DMS53 treated with DMSO at 0.1 percent for 48 hours (cell line): Measurements from ENCODE around the gene CRYBA1.
"Not testable (repeated sequence)": the region's sequence is repeated elsewhere in the genome, so short reads cannot be mapped to it uniquely, and the experiment has no call there.

ENCODE experiments used
- DNase-seq: peaks from one replicate; lab custom pipeline; 2025; ENCODE audit not compliant: unreplicated experiment; lab: John Stamatoyannopoulos, UW

CRYBA1 gene, protein sequence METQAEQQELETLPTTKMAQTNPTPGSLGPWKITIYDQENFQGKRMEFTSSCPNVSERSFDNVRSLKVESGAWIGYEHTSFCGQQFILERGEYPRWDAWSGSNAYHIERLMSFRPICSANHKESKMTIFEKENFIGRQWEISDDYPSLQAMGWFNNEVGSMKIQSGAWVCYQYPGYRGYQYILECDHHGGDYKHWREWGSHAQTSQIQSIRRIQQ

DNA sequence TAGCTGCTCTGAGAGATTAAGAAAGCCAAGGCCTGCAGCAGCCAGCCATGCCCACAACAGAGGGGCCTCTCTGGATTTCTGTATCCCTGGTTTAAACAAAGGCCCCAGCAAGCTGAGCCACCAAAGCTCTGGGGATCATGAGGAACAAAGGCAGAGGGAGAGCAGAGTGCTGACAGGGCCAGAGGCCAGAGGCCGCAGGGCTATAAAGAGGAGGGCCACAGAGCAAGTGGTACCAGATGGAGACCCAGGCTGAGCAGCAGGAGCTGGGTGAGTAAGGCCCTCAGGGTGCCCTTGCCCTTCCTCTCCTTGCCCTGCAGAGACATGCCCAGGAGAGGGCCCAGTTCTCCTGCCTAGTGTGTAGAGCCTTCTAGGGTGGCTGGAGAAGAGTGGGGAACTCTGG lies at the start of gene CRYBA1:
Gene CRYBA1, plus strand, starts transcription at position 232 of the 400 bp plus-strand sequence. Its CDS starts 5 bp downstream, at position 237.
- no peak for DNase-seq

DNA sequence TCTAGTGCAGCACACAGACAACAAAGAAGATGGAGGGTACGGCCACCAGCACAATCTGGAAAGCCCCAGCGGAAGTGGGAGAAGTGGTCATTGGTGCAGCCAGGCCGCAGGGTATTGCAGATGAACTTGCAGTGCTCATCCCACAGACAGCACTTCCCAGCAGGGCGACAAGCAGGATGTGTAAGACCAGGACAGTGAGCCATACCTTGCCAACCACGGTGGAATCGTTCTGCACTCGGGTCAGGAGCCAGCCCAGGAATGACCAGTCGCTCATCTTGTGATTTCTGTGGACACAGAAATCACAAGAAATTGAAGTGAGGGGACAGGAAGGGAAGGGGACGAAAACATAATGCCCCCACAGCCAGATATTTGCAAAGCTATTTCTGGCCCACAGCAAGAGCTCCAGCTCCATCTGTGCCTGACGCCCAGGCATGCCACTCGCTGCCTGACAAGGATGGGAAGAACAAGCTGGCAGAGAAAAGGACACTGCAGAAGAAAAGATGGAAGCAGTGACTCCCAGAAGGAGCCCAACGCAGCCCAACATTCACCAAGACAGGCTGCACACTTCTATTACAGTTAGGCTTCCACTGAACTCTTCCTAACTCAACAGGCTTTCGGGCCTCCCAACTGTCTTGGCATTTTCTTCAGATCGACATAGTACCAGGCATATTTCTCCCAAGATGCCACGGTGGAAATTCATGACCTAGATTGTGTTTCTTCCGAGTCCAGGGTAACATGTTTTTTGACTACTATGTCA lies 49.0 kb upstream of the CRYBA1 start:
- DNase-seq: no peak

DNA sequence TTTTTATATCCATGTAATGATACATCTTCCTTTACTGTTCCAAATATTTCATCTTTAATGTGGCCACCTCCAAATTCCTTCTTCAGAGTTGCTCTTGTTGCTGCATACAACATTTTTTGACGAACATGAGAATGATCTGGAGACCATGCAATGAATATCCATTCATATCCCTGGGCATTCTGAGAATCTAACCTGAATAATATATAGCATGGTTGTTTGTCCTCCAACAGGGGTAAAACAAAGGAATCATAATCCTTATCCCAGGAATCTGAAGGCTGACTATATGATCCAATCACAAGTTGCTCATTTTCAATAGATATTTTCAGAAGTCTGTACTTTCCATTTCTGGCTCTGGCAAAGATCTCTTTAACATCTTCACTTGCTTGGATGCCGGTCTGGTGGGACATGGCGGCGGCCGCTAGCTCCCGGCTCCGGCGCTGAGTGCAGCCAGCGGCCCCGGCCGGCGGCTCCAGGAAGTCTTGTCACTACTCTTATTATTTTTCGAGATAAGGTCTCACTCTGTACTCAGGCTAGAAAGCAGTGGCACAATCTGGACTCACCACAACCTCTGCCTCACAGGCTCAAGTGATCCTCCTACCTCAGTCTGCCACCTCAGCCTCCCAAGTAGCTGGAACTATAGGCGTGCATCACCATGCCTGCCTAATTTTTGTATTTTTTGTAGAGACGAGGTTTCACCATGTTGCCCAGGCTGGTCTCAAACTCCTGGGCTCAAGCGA lies 42.4 kb upstream of the CRYBA1 start:
- DNase-seq: not testable (repeated sequence)

DNA sequence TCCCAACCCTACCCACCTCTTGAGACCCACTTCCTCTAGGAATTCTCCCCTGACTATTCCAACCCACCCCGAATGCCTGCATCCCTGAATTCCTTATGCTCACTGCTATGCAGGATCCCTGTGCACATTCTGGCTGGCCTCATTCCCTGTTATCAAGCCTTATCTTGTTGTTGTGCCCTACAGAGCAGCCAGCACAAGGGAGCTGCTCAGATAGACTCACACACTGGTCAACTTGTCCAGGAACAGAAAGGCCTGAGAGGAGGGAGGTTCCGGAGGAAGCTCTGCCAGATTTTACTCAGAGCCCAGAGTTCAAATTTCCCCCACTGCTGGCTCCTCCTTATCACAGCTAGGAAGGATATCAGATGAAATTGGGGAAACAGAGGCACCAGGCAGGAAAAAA lies 41.6 kb upstream of the CRYBA1 start:
- no peak for DNase-seq

DNA sequence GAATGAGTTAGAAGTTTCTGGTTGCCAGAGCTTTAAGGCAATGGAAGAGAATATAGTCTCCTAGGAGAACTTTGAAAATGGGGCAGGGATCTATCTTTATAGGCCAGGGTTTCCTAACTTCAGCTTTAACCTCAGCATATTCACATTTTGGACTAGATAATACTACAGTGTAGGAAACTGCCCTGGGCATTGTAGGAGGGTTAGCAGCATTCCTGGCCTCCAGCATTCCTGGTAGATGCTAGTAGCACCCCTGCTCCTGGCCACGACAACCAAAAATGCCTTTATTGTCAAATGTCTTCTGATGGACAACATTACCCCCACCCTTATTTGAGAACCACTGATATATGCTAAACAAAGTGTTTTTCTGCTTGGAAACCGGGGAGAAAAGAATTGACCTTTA lies 38.7 kb upstream of the CRYBA1 start:
- DNase-seq: no peak

- DNase-seq: no peak
These were observed 37.6 kb upstream of the CRYBA1 start for GRCh38 chr17:29209073-29209472.

DNA sequence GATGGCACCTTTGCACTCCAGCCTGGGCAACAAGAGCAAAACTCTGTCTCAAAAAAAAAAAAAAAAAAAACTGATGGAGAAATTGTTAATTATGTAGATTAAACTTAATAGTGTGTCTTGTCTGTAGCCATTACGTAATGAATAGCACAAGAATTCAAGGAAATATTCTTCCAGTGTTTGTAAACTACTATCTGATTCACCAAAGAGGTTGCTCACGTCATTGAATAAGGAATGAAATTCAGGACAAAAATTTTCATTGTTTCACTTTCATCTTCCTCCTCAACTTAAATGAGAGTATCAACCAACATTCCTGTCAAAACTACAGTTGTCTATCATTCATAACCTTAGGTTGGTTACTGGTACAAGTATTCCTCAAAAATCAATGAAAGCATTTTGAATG lies 35.8 kb upstream of the CRYBA1 start:
- DNase-seq: no peak

DNA sequence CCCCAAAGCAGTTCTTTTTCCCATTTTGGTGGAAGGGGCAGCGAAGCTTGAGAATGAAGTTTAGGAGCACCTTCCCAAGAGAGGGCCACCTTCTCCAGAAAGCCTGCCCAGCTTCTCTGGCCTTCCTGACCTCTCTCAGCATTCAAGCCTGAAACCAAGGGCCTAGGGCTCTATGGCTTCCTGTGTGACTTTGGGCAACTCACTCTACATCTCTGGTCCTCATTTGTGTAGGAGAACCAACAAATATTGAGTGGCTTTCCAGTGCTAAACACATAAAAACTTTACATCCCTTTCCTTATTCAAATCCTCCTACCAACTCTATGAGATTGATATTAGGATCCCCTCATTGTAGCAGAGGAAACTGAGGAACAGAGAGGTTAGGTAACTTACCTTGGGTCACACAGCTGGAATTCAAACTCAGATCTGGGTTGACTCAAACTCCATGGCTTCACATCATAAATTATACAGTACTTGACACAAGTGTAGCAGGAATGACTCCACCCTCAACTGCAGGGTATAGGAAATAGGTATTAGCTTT lies 34.5 kb upstream of the CRYBA1 start:
- no peak for DNase-seq

- DNase-seq: no peak
These were observed 34.0 kb upstream of the CRYBA1 start for GRCh38 chr17:29212681-29213121.

DNA sequence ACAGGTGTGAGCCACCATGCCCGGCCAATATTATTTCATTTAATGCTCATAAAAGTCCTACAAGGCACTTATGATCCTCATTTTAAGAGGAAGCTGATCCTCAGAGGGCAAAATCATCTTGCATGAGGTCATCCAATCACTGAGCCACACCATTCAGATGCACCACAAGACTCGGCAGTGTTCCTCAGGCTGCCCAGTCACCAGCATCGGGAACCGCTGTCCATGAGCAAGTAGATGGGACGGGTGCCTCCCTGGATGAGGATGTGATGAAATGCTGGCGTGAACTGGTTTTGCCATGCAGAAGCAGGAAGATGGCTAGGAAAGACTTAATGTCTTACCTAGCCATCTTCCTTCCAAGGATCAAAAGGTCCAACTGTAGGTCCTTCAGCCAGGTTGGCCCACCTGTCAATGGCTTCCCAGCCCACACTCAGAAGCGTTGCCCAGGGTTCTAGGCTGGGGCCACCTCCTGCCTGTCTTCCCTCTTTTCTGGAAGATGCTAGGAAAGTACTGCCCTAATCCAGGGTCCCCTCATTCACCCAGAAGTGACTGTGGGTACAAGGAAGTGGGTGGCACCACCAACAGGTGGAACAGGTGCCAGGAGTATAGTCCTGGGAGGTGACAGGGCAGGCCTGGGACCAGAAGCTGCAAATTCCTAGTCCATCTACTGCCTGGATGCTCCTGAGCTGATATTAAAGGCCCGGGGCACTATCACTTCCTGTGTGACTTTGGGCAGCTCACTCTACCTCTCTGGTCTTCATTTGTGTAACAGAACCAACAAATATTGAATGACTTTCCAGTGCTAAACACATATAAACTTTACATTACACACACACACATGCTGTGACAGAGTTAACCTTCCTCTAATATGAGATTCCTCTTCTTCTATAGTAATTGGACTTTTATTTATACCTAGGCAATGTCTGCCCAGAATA lies 32.2 kb upstream of the CRYBA1 start:
- no peak for DNase-seq

DNA sequence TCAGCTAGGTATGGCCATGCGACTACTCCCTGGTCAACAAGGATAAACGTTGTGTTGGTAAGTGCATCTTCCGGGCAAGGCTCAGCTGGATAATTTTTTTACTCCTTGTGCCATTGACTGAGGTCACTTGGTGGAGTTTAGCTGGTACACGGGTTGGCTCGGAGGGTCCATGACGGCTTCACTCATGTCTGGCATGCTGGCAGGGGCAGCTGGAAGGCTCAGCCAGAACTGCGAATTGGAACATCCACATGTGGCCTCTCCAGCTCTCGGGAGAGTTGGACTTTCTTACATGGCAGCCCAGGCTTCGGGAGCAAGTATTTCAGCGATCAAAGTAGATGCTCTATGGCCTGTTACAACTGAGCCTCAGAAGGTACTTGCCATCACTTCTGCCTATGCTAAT lies 31.5 kb upstream of the CRYBA1 start:
- DNase-seq: no peak

GRCh38 chr17:29215717-29216116 lies 30.9 kb upstream of the CRYBA1 start:
- no peak for DNase-seq

DNA sequence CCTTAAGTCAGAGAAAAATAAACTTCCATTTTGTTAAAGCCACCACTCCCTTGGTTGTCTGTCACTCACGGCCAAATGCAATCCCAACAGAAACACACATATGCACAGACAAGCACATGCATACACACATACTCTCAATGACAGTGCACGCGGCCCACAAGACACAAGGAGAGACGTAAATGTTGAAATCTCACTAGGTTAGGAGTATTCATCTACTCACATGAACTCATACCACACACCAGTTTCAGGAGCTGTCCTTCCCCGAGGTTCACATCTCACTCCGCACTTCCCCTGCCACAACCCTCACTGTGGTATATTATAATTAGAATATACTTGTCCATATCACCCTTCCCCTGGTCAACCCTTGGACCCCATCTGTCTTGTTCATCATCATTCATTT lies 30.5 kb upstream of the CRYBA1 start:
- DNase-seq: no peak

DNA sequence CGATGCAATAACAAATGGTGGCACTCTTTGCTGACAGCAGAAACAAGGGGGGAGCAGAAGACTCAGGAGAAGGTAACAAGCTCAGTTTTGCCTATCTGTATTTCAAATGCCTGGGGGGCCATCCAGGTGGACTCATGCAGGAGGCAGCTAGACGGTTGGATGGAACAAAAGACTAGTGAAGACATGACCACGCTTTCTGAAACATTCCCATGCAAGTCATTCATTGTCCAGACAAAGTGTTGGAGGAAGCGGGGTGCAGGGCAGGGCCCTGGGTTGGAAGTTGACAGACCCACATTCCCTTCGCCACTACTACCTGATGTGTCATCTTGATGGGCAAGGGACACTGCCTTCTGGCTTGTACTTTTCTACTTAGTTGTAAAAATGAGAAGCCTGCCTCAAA lies 29.8 kb upstream of the CRYBA1 start:
- DNase-seq: no peak

- peak; percentile 54 for DNase-seq
These were observed 27.1 kb upstream of the CRYBA1 start for GRCh38 chr17:29219378-29220047.

GRCh38 chr17:29221338-29221737 lies 25.3 kb upstream of the CRYBA1 start:
- DNase-seq: not testable (repeated sequence)

DNA sequence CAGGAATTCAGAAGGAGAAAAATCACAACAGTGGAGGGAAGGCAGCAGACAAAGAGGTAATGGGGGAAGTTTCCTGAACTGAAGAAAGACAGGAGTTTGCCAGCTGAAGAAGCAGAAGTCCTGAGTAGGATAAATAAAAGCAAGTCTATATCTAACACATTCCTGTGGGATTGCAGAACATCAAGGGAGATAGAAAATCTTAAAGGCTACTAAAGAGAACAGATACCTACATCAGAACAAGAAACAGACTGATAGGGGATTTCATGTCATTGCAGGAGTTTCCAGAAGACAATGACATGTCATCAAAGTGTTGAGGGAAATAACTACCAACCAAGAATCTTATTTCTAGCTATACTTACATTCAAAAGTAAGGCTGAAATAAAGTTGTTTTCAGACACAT lies 21.3 kb upstream of the CRYBA1 start:
- DNase-seq: no peak

GRCh38 chr17:29233301-29233700 lies 13.4 kb upstream of the CRYBA1 start:
- DNase-seq: no peak

- DNase-seq: not testable (repeated sequence)
These were observed 11.7 kb upstream of the CRYBA1 start for GRCh38 chr17:29234972-29235371.

DNA sequence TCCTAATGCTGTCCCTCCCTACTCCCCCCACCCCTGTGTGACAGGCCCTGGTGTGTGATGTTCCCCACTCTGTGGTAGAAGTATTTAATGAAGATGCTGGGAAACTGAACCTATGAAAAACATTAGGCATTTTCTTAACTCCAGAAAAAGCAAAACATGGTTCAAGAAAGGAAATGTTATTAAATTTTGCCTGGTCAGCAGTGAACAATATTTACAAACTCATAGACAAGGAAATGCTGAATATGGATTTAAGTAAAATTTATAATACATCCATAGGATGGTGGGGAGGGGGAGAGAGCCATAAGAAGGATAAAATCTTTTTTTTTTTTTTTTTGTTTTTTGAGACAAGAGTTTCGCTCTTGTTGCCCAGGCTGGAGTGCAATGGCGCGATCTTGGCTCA lies 10.8 kb upstream of the CRYBA1 start:
- no peak for DNase-seq
